Activated effector memory CD4-positive, alpha-beta T cell treated with Interleukin-2 at 50 U/mL for 16 hours (primary cell): ENCODE results near the gene EFS.
A peak's percentile ranks its signal among the peaks of the same experiment; 100 is the strongest.
"Not testable (repeated sequence)": the region's sequence is repeated elsewhere in the genome, so short reads cannot be mapped to it uniquely, and the experiment has no call there.

ENCODE experiments used
- DNase-seq: peaks from one replicate; pipeline ENCODE4 v3.0.0-alpha.2; 2020

Gene EFS

GRCh38 chr14:23399136-23399535 is 34.2 kb upstream of the EFS start:
- no peak for DNase-seq

DNA sequence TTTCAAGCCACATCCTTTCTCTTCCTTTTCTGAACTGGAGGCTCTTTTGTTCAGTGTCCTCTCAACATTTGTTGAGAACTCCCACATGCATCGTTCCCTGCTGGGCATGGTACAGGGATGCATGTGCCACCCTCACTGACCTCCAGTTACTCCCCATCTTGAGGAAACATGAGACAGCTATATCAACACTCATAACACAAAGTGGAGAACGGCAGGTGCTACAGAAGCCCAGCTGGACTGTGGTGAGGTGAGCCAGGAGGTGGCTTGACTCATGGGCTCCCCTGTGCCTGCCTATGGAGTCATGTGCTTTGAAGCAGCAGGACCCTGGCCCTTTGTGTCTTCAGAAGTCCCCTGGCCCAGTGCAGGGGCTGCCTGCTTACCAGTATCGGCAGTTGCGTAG is 33.4 kb upstream of the EFS start:
- DNase-seq: no peak

DNA sequence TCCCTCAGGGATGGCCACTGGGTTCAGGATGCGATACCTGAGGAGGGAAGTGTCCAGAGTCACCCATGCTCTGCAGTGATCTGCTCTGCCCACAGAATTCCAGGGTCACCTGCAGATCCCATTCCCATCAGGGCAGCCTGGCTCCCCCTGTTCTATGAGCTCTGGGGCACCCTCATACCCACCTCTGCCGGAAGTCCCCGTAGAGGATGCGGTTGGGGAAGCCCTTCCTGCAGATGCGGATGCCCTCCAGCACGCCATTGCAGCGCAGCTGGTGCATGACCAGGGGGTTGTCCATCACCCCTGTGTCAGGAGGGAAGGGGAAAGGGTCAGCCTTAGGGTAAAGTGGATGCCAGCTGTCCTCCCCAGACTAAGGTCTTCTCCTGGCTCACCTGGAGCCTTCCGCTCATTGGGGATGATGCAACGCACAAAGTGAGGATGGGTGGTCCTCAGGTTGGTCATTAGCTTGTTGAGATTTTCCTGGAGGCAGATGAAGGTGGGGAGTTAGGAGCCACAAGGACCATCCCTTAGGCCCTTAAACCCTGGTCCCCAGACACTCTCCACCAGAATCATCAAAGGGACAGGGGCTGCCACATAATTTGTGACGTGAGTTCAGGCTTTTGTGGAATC is 31.9 kb upstream of the EFS start:
- DNase-seq: no peak

- DNase-seq: no peak
These were observed 31.2 kb upstream of the EFS start for GRCh38 chr14:23396126-23396525.

DNA sequence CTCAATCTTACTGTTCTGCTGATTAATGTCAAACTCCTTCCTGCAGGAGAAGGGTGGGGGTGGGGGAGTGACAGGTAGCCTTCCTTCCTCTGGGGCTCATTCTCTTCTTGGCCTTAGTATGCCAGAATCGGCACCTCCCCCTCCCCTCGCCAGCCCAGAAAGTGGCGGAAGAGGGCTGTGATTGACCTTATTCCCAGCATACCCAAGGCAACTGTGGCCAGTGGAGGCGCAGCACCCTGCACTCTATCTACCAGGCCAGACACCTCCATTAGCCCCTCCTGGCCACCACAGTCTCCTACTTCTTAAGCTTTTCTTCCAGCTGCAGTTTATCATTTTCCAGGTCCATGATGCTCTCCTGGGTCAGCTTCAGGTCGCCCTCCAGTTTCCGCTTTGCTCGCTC is 27.6 kb upstream of the EFS start:
- no peak for DNase-seq

DNA sequence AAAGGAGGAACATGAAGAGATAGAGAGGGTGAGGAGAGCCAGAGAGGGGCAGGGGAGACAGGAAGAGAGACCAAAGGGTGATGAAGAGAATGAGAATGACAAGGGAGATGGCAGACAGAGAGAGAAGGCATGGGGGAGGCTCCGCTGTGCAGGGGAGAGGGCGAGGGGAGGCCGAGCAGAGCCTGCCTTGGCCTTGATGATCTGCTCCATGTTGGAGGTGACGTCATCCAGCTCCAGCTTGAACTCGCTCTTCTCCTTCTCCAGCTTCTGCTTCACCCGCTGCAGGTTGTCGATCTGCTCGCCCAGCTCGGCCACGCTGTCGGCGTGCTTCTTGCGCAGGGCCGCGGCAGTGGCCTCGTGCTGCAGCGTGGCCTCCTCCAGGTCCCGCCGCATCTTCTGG is 24.9 kb upstream of the EFS start:
- DNase-seq: not testable (repeated sequence)

DNA sequence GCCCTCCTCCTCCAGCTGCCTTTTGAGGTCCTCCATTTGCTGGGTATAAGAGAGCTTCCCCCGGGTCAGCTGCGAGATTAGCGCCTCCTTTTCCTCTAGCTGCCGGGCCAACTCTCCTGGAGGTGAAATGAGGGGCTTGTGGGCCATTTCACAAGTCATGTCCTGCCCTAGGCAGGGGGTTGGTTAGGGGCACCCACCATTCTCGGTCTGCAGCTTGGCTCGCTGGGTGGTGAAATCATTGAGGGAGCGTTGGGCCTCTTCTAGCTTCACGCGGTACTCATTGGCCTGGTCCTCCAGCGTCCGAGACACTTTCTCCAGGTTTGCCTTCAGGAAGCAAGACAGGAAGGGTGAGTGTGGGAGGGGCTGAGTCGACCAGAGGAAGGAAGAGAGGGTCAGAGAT is 24.4 kb upstream of the EFS start:
- no peak for DNase-seq

DNA sequence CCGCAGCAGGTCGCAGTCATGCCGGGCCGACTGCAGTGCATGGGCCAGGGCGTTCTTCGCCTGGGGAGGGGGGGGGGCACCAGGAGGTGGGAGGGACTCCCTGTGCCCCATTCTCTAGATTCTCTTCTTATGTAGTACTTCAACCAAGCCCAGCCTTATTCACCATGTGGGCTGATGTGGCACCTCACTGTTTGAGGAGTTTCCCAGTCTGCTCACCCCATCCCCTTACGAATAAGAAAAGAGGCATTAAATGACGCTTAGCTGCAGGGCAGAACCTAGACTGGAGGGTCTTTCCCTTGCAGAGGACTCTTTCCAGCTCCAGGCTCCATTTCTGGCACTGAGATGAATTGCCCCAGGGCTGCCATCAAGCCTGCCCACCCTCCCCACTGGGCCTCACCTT is 24.0 kb upstream of the EFS start:
- no peak for DNase-seq

DNA sequence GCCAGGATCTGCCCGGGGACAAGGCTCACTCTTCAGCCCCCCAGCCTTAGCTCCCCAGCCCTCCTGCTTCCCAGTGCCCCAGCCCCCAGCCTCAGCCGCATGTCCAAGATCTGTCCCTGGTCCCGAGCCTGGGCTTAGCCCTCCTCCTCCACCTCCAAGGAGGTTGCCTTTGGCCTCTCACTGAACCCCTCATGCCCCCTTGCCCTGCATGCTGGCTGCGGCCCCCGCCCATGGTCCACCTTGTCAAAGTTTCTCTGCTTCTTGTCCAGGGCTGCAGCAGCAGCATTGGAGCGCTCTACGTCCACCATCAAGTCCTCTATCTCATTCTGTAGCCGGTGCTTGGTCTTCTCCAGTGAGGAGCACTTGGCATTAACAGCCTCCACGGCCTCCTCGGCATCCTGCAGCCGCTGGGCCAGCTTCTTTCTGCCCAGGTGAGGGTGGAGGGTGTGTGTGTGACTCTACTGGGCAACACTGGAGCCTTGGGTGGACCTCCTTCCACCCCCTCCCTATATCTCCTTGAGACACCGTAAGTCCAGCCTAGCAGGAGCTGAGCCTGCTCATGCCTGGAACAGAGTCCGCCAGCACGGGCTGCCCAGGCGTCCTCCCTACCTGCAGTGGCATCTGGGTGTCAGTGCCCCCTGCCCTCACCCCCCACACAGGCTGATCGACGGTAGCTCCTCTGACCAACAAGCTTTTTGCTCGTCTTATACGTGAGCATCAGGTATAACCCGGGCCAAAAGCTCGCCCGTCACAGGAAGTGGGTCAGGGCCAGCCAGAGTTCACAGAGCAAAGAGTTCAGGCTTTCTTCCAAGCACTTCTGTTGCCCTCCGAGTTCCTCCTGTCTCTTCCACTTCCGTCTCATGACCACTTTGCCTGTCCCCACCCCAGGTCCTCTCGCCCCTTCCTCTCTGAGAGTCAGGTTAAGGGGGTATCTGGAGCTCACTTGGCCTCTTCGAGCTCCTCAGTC is 23.2 kb upstream of the EFS start:
- DNase-seq: no peak

DNA sequence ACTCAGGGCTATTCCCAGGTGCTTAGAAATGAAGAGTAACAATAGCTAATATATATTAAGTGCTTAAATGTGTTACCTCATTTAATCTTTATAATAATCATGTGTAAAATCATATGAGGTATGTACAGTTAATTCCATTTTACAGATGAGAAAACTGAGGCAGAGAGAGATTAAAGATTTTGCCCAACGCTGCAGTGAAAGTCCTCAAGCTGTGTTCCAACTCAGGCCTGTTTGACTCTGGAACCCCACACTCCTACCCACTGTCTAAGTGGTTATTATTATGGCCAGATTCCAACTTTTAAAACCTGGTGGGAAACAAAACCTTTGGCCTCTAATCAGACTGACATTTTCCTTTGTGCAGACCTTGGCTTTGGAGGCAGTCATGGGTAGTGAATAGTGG is 22.0 kb upstream of the EFS start:
- no peak for DNase-seq

- DNase-seq: not testable (repeated sequence)
These were observed 21.3 kb upstream of the EFS start for GRCh38 chr14:23386266-23386657.

- DNase-seq: no peak
These were observed 20.8 kb upstream of the EFS start for GRCh38 chr14:23385642-23386265.

GRCh38 chr14:23385244-23385641 is 20.3 kb upstream of the EFS start:
- no peak for DNase-seq

DNA sequence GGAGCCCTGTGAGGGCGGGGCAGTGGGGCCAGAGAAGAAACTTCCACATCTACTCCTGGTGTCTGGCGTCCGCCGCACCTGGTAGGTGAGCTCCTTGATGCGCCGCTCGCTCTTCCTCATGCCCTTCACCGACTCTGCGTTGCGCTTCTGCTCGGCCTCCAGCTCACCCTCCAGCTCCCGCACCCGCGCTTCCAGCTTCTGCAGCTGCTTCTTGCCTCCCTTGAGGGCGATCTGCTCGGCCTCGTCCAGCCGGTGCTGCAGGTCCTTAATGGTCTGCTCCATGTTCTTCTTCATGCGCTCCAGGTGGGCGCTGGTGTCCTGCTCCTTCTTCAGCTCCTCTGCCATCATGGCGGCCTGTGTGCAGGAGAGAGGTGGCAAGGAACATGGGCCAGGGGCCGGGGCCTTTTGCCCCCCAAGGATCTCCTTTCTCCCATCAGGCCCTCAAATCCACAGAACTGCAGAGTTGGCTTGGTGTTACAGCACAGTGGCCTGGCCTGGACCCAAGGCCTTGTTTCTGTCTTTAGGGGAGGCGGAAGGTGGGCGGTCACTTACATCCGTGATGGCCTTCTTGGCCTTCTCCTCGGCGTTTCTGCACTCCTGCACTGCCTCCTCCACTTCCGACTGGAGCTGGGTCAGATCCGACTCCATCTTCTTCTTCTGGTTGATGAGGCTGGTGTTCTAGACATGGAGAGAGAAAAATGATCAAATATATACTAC is 19.6 kb upstream of the EFS start:
- no peak for DNase-seq

GRCh38 chr14:23382731-23383440 is 17.9 kb upstream of the EFS start:
- no peak for DNase-seq

GRCh38 chr14:23382276-23382675 is 17.3 kb upstream of the EFS start:
- DNase-seq: no peak

DNA sequence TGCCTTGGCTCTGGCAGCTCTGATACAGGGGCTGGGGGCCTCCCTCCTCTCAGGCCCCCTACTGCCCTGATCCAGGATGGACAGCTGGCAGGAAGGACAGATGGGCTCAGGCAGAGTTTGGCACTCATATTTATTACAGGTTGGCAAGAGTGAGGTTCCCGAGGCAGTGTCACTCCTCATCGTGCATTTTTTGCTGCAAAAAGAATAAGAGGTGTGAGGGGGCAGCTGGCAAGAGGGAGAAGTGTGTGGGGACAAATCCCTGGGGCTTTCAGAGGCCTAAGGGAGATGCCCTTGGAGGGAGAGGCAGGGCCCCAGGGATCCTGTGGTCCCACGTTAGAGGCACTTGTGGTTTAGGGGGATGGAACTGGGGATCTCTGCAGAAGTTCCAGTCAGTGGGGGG is 16.9 kb upstream of the EFS start:
- DNase-seq: no peak

- DNase-seq: no peak
These were observed 16.0 kb upstream of the EFS start for GRCh38 chr14:23380976-23381375.

DNA sequence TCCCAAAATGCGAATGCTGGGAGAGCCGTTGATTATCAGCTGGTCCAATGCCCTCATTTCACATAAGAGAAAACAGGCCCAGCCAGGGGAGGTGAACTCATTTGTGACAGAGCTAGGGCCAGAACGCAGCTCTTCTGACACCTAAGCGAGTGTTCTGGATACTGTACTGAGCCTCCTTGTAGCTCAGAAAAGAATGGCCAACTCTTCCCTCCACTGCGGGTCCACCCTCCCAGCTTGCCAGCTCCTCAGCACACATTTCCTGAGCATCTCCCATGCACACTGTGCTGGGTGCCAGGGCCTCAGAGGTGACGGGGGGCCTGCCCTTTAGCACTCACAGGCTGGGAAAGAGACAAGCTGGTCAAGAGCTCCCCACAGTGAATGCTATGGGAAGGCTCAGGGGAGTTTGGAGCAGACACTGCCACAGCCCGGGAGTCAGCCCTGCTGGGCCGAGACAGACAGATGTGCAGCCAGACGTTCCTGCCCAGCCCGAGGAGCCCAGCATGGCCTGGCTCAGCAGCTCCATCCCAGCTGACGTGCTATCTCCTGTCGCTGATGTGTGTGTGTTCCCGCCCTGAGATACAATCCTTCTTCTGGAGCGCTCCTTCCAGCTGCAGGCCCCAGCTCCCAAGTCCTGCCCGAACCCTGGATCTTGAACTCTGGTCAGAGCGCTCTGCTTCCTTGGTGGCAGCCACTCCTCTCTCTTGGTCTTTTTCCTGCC is 15.4 kb upstream of the EFS start:
- no peak for DNase-seq

DNA sequence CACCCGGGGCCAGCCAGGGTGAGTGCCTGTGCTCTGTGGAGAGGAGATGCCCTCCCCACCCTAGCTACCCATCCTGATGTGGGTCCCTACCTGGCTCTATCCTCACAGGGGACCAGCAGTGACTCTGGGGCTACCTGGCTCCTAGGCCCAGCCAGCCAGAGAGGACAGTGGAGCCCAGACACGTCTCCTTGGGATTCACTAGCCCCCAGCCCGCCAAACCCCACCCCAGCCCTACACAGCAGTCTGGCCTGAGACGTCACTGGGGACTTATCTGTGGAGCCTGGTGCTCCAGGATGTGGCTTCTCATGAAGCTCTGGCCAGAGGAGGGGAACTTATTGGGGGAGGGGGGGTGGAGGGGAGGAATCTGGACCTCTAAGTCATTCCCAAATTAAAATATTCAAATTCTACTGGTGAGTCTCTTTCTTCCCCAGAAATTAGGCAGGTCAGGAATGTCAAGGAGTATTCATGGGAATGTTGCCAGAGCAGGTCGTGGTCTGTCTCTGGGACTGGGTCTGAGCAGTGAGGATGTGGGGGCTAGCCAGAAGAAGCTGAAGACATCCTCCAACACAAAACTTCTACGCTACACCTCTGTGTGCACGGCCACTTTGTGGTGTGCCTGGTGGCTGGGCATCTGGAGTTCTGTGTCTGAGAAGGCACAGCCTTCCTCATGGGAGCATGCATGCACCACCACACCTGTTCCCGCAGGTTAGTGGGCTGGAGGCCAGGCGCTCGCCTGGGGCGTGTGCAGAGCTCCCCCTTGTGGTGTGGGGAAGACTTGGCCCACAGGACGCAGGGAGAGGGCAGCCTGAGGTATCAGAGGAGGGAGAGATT is 14.6 kb upstream of the EFS start:
- DNase-seq: peak; percentile 52

DNA sequence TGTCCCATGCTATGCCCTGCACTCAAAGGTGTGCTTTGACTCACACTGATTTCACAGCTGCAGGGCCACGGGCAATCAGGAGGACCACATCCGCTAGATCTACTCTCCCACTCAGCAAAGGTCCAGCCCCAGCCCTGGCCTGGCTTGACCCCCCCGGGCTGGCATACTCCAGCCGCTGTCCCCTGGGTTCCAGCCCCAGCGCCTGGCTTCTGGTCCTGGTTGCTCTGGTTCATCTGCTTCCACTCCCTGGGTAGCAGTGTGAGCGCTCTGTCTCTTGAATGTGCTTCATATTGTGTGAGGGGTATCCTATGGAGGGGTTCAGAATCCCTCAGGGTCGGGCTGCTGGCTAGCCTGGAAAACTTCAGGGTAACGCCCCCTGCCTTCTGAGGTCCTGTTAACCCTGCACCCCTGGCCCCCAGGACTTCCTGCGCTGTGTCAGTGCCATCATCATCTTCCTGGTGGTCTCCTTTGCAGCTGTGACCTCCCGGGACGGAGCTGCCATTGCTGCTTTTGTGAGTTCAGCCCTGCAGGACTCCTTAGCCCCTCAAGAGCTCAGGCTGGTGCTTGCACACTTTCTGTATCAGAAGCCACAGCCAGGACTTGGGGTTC is 13.7 kb upstream of the EFS start:
- no peak for DNase-seq
